Esophagus muscularis mucosa (tissue), 4 donors: ENCODE data around the gene SPATA31D1.

Experiments
- CTCF ChIP-seq, 3 experiments: fragments of 200-600 bp in 2 of 3; fragments of 450-650 bp in 1 of 3; sonication (generic) in 2 of 3; IDR thresholded peaks; one replicate each; pipeline ENCODE4 v1.5.1; 2017 to 2019; ENCODE audit warnings: antibody characterized with exemption in 3 of 3, mild to moderate bottlenecking in 2 of 3, moderate library complexity in 1 of 3
- EP300 ChIP-seq: sonication (generic); formaldehyde crosslinking; IDR thresholded peaks from one replicate; pipeline ENCODE4 v1.6.1; 2017; ENCODE audit warnings: antibody characterized with exemption
- POLR2A ChIP-seq: fragments of 450-650 bp; IDR thresholded peaks from one replicate; pipeline ENCODE4 v1.6.1; 2017; ENCODE audit warnings: antibody characterized with exemption, moderate library complexity, mild to moderate bottlenecking, low read depth
- POLR2AphosphoS5 ChIP-seq, 2 donors: sonication (generic); formaldehyde crosslinking; IDR thresholded peaks; one replicate each; pipeline ENCODE4 v1.6.1; 2017; ENCODE audit warnings: antibody characterized with exemption in 2 of 2

GRCh38 chr9:82012276-82012675, 23.7 kb downstream of the SPATA31D1 start:
- no peak for TF ChIP-seq POLR2AphosphoS5 (IDR thresholded peaks at IDR 0.05)
- no peak for TF ChIP-seq CTCF (IDR thresholded peaks at IDR 0.05)
- no peak for TF ChIP-seq POLR2A
- no peak for TF ChIP-seq EP300
